Ovary (tissue), 9 donors: ENCODE data around the gene ANXA6. TPM values are rescaled to one million over a fixed set of nuclear protein-coding genes. Genes with fewer than 3 reads are reported as not detected.

ENCODE experiments used
- DNase-seq, 5 donors: peaks; one replicate each; pipeline ENCODE4 v3.0.0-alpha.2; 2019 to 2020
- H3K27ac ChIP-seq, 2 donors: fragments of 200-600 bp; one replicate each; pipeline versions ENCODE4 v1.5.1 to v1.8.0; 2019 to 2022
- H3K27me3 ChIP-seq: fragments of 200-600 bp; one replicate; pipeline ENCODE4 v1.8.0; 2022
- H3K36me3 ChIP-seq: fragments of 200-600 bp; sonication (generic); one replicate; pipeline ENCODE4 v1.5.1; 2019
- H3K4me1 ChIP-seq: one replicate; pipeline ENCODE4 v1.8.1; 2013; ENCODE audit warnings: mild to moderate bottlenecking, moderate library complexity; ENCODE audit not compliant: insufficient read depth
- H3K4me3 ChIP-seq: fragments of 200-600 bp; sonication (generic); one replicate; pipeline ENCODE4 v1.5.1; 2017
- H3K9me3 ChIP-seq, 2 donors: fragments of 200-600 bp in 1 of 2; sonication (generic) in 1 of 2; one replicate each; pipeline versions ENCODE4 v1.5.1 to v1.8.1; 2013 to 2019; ENCODE audit warnings: mild to moderate bottlenecking in 1 of 2, moderate library complexity in 1 of 2
- EP300 ChIP-seq: sonication (generic); formaldehyde crosslinking; IDR thresholded peaks from one replicate; pipeline ENCODE4 v1.6.1; 2017; ENCODE audit warnings: antibody characterized with exemption
- POLR2A ChIP-seq: fragments of 450-650 bp; IDR thresholded peaks from one replicate; pipeline ENCODE4 v1.6.1; 2017; ENCODE audit warnings: antibody characterized with exemption, mild to moderate bottlenecking, moderate library complexity
- WGBS, 3 donors: extraction: QIAGEN DNeasy Blood & Tissue Kit in 1 of 3; methylation state at CpG; one replicate each; pipeline versions ENCODE4 v1.1.5 to v1.1.7; 2013 to 2017; 5-methylcytosine and 5-hydroxymethylcytosine counted together
- intact Hi-C, 4 donors: fragments of 100-400 bp; cut with DNase I; formaldehyde crosslinking; loops; one replicate each; pipeline versions ENCODE4 v1.11.0 to v1.15.1; 2022 to 2023
- polyA plus RNA-seq, 2 donors: library from polyadenylated mRNA; stranded (reverse); fragments of 200-250 nt in 1 of 2; fragments of 350-450 nt in 1 of 2; fragmentation: Illumina TruSeq in 1 of 2; extraction: RNeasy Lipid Tissue Mini Kit (QIAGEN cat#74804) in 1 of 2; gene quantifications; one replicate each; pipeline ENCODE4 v1.2.3, GENCODE V29; 2013 to 2014
- total RNA-seq, 7 donors: library from RNA; depleted of rRNA in 2 of 7; stranded (reverse); fragments of >200 nt in 2 of 7; fragmentation: NEBNext Ultra II Directional in 3 of 7; extraction: Animal tissue kit (Norgen Biotek cat#: 25700) in 3 of 7; gene quantifications; one replicate each; pipeline versions ENCODE4 v1.1.0 to v1.2.4, GENCODE V29; 2016 to 2023
- TF ChIP-seq, protein P1 (sequence below), 3 donors: fragments of 450-650 bp in 2 of 3; fragments of 200-600 bp in 1 of 3; IDR thresholded peaks; one replicate each; pipeline versions ENCODE4 v1.5.1 to v1.8.0; 2016 to 2022; ENCODE audit warnings: antibody characterized with exemption in 3 of 3, mild to moderate bottlenecking in 1 of 3
- donor health status: DM: no; HTN: no; CAD: no; lungs with moderate emphysema.
- donor health status: DM: no; HTN: no; CAD: no.
- donor health status: Bipolar disorder and iron deficiency.
- donor health status: DM: yes; HTN: yes; CAD: no.
- donor health status: DM: no; HTN: no; CAD: no.
- donor health status: DM: yes; HTN: yes; CAD: no.

ANXA6 gene
- total and polyA plus RNA-seq, 9 donors = 117 to 541 (median 225) TPM

GRCh38 chr5:151142933-151143332 is 14.6 kb downstream of the ANXA6 start:
- Histone ChIP-seq H3K9me3 (no peaks in the 10 kb centered on the region), H3K4me3 (no peak overlapping the region), H3K4me1 (peaks cover 13% of the 10 kb centered on the region), H3K36me3 (no peaks in the 10 kb centered on the region), H3K27me3 (no peaks in the 10 kb centered on the region), H3K27ac (no peak overlapping the region)
- intact Hi-C loops = no loop called here
- DNase-seq = no peak
- TF ChIP-seq, protein P1, sequence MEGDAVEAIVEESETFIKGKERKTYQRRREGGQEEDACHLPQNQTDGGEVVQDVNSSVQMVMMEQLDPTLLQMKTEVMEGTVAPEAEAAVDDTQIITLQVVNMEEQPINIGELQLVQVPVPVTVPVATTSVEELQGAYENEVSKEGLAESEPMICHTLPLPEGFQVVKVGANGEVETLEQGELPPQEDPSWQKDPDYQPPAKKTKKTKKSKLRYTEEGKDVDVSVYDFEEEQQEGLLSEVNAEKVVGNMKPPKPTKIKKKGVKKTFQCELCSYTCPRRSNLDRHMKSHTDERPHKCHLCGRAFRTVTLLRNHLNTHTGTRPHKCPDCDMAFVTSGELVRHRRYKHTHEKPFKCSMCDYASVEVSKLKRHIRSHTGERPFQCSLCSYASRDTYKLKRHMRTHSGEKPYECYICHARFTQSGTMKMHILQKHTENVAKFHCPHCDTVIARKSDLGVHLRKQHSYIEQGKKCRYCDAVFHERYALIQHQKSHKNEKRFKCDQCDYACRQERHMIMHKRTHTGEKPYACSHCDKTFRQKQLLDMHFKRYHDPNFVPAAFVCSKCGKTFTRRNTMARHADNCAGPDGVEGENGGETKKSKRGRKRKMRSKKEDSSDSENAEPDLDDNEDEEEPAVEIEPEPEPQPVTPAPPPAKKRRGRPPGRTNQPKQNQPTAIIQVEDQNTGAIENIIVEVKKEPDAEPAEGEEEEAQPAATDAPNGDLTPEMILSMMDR (IDR thresholded peaks at IDR 0.05) = no peak
- TF ChIP-seq EP300 (no peak), POLR2A (no peak)
- 65 to 83% (median 69%) methylated on average over 1 of the region's 1 CpG for WGBS, 3 donors

DNA sequence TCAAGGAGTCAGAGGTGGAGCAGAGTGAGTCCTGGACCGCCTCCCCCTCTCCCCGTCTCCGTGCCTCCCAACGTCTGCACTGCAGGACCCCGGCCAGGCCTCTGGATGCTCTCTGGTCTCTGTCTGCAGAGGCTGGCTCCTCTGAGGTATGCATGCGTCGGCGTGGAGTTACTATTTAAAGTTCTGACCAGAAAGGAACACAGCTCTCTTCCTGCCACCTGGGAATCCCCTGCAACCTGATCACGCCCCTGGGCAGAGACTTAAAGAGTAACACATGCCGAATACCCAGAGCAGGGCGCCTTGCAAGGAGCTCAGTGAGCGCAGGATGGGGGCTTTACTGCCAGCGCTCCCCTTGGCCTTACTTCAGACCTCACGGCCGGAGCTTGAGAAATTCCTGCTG is 16.0 kb downstream of the ANXA6 start:
- H3K27me3 ChIP-seq = no peaks in the 10 kb centered on the region
- DNase-seq = peak; percentile 34 to 75 (median 46)
- no peaks in the 10 kb centered on the region for H3K9me3 ChIP-seq
- TF ChIP-seq, protein P1 (IDR thresholded peaks at IDR 0.05) = no peak
- TF ChIP-seq POLR2A (no peak), EP300 (no peak)
- H3K27ac ChIP-seq = peak overlapping the region in 1 of 2 donors; percentile 21
- 2 to 16% (median 11%) methylated on average over 15 of the region's 15 CpGs for WGBS, 3 donors
- intact Hi-C loops = no loop called here
- no peak overlapping the region for H3K4me3 ChIP-seq
- H3K4me1 ChIP-seq = peaks cover 12% of the 10 kb centered on the region
- H3K36me3 ChIP-seq = no peaks in the 10 kb centered on the region

DNA sequence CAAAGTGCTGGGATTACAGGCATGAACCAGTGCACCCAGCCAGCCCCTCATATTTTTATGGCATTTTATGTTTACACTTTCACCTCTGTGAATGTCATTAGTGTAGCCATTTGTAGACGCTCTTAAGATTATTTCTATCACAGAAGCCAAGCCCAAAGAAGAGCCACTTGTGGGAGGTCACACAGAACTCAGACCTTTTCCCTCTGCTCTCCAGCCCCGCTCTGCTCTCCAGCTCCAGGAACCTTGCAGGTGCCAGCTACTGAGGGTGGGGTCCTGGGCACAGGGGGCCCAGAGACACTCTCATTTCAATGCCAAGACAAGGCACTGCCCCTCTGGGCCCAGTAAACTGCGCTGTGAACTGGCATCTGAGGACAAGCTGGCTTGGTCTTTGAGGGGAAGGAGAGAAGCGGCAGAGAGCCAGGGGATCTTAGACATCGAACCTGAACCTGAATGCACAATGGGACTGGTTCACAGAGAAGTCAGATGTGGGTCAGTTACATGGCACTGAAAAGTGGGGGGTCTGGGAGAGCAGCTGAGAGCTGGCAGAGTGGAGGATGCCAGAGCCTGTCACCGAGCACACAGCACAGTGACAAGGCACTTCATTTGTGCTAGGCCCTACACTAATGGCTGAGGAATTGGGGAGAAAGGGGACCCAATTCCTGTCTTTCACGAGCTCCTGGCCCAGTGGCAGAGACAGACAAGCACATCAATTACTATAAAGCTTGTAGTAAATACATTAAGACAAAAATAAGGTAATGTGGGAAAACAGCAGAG is 16.7 kb downstream of the ANXA6 start:
- Histone ChIP-seq H3K4me1 (peaks cover 10% of the 10 kb centered on the region), H3K9me3 (no peaks in the 10 kb centered on the region)
- intact Hi-C loops = no loop called here

DNA sequence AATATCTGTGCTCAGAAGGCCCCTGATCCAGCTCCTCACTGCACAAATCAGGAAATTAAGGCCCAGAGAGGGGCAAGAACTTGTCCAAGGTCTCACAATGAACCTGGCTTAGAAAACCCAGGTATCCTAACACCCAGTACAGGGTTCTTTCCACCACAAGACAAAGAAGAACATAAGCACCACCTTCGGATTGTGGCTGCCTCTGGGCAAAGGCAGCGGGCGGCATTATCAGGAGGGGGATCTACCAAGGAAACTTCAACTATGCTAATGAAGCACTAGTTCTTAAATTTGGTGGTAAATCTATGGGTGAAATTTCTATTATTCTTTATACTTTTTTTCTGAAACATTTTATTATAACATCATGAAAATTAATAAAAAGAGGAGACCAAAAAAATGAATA is 17.9 kb downstream of the ANXA6 start:
- WGBS, 3 donors = 89 to 95% (median 94%) methylated on average over 3 of the region's 3 CpGs
- Histone ChIP-seq H3K27ac (no peak overlapping the region), H3K27me3 (no peaks in the 10 kb centered on the region), H3K9me3 (no peaks in the 10 kb centered on the region), H3K4me3 (no peak overlapping the region), H3K4me1 (peaks cover 8% of the 10 kb centered on the region), H3K36me3 (no peaks in the 10 kb centered on the region)
- no peak for DNase-seq
- intact Hi-C loops = no loop called here
- TF ChIP-seq, protein P1 (IDR thresholded peaks at IDR 0.05) = no peak

More for the DNA sequence above, 16.7 kb downstream of the ANXA6 start:
- DNase-seq = no peak
- Histone ChIP-seq H3K27ac (peak overlapping the region in 1 of 2 donors; percentile 21), H3K27me3 (no peaks in the 10 kb centered on the region), H3K4me3 (no peak overlapping the region), H3K36me3 (no peaks in the 10 kb centered on the region)
- WGBS, 3 donors = 68 to 75% (median 72%) methylated on average over 7 of the region's 7 CpGs
- TF ChIP-seq EP300 (no peak), POLR2A (no peak)
- TF ChIP-seq, protein P1 (IDR thresholded peaks at IDR 0.05) = no peak
